GM19351 (cell line): ENCODE measurements around the gene MT1X.

Experiments used
- ATAC-seq: cut with Tn5 transposase; IDR thresholded peaks from one replicate; pipeline ENCODE4 v1.9.1; 2021; ENCODE audit warnings: mild to moderate bottlenecking, moderate library complexity; ENCODE audit not compliant: unreplicated experiment

Gene MT1X

DNA sequence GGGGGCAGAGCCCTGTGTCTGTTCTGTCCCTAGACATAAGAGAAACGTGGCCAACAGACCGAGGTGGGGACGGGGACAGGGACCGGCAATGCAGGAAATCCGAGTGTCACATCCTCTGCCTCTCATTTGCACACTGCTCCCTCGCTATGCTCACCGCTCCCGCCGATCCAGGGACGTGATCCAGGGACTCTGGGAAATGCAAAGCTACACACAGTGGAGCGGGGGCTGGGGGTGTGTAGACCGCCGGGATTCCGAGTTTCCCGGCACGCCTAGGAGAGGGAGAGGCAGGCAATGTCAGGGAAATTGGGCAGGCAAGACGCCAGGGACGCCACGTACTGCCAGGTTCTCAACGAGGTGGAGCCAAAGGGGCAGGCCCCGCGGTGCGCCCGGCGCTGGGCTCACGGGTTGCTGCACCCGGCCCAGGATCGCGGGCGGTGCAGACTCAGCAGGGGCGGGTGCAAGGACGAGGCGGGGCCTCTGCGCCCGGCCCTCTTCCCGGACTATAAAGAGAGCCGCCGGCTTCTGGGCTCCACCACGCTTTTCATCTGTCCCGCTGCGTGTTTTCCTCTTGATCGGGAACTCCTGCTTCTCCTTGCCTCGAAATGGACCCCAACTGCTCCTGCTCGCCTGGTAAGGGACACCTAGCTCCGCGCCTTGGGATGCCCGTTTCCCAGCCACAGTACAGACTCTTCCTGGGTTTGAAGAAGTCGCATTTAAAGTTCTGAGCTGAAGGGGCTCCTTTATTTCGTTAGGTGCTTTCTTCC, at the start of gene MT1X:
TSS of gene MT1X (plus strand) at position 532 of the 764 bp plus-strand sequence. CDS start at position 603, 71 bp downstream.
- ATAC-seq = peak; percentile 99

DNA sequence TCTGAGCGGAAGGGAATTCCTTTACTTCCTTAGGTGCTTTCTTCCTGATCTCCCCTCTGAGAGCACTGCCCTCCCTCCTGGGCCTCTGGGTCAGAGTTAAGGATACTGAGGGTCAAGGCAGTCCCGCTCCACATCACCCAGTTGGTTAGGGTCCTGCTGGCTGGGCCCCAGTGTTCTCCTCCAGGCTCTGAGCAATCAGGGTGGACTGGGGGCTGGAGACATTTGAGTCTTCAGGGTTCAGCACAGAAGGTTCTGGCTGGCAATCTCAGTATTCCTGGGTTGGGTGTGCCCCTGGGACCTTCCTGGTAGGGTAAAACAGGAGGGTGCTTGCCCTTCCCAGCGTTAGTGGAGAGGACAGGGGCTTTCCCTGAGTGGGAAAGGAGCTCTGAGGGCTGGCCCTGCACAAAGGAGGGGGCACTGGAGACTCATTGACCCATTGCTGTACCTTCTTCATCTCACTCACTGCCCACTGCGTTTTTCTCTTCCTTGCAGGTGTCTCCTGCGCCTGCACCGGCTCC, 49.4 kb upstream of the MT1X start:
- ATAC-seq = no peak

DNA sequence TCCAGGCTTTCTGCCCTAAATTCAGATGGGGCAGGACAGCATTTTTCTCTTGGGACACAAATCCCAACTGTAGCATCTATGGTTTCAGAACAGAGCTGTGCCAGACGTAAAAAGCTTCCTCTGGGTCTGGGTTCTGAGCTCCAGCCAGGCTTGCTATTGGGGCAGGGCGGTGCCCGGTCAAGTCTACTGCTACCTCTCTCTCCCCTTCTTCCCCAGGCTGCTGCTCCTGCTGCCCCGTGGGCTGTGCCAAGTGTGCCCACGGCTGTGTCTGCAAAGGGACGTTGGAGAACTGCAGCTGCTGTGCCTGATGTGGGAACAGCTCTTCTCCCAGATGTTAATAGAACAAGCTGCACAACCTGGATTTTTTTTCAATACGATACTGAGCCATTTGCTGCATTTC, 48.7 kb upstream of the MT1X start:
- no peak for ATAC-seq

DNA sequence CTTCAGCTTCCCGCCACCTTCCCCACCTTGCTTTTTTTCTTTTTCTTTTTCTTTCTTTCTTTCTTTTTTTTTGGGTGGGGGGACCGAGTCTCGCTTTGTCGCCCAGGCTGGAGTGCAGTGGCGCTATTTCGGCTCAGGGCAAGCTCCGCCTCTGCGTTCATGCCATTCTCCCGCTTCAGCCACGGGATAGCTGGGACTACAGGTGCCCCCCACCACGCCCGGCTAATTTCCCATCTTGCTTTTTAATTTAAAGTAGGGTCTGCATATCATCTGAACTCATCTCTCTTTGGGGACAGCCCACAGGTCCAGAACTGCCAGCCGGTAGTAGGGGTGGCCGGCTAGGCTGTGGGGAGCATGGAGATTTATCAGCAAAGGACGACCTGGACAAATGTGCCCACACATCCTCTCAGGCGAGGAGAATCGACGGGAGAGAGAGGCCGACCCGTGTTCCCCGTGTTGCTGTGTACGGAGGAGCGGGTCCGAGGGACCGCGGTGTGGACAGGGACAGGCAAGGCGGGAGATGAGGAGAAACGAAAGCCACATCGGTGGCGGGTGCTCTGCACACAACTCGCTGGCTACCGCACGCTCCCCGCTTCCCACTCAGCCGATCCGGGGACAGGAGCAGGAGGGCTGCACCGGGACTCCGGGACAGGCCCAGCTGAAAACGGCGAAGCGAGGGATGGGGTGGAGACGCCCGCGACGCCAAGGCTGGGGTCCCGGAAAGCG, 47.4 kb upstream of the MT1X start:
- ATAC-seq = no peak

DNA sequence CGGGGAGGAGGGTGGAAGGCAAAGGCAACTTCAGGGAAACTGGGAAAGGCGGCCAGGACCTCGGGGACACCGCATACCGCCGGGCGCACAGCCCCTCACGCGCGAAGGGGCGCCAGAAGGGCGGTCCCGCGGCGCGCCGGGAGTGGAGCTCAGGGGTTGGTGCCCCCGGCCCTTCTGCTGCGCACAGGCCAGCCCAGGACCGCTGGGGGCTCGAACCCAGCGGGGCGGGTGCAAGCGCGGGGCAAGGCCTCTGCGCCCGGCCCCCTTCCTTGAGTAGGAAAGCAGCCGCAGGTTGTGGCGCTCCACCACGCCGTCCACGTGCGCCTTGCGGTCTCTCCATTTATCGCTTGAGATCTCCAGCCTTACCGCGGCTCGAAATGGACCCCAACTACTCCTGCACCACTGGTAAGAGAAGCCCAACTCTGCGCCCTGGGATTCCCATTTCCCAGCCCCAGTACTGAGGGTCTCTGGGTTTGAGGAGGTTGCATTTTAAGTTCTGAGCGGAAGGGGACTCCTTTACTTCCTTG, 46.8 kb upstream of the MT1X start:
- ATAC-seq = no peak

DNA sequence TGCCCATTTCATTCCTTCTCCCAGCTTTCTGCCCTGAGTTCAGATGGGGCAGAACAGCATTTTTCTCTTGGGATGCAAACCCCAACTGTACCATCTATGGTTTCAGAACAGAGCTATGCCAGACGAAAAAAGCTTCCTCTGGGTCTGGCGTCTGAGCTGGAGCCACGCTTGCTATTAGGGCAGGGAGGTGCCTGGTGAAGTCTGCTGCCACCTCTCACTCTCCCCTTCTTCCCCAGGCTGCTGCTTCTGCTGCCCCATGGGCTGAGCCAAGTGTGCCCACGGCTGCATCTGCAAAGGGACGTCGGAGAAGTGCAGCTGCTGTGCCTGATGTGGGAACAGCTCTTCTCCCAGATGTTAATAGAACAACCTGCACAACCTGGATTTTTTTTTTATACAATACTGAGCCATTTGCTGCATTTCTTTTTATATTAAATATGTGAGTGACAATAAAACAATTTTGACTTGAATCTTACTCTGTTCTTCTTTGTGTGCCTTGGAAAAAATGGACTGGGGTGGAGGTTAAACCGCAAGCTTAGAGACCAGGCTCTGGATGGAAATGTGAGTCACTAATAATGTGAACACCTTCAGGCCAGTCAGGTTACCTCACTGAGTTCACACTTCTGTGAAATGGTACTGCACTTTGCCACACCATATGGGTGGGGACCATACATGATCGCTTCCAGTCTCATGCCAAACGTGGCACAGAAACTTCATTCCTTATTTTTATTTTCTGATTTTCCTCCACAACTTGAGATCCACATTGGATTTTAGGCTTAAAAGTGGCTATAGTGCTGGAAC, 45.5 kb upstream of the MT1X start:
- ATAC-seq = no peak

DNA sequence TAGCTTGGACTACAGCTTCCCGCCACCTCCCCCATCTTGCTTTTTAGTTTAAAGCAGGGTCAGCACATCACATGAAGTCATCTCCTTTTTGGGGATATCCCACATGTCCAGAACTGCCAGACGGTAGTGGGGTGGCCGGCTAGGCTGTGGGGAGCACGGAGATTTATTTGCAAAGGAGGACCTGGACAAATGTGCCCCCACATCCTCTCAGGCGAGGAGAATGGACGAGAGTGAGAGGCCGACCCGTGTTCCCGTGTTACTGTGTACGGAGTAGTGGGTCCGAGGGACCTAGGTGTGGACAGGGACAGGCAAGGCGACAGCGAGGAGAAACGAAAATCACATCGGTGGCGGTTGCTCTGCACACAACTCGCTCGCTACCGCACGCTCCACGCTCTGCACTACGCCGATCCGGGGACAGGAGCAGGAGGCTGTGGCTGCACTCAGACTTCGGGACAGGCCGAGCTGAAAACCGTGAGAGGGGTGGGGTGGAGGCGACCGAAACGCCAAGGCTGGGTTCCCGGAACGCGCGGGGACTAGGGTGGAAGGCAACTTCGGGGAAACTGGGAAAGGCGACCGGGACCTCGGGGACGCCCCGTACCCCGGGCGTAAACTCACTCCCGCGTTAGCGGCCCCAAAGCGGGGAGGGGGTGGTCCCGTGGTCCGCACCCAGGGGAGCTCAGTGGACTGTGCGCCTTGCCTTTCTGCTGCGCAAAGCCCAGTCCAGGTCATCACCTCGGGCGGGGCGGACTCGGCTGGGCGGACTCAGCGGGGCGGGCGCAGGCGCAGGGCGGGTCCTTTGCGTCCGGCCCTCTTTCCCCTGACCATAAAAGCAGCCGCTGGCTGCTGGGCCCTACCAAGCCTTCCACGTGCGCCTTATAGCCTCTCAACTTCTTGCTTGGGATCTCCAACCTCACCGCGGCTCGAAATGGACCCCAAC, 44.2 kb upstream of the MT1X start, which contains the start of gene MT1A:
TSS of gene MT1A (plus strand) at position 853 of the 937 bp plus-strand sequence. CDS start at position 926, 73 bp downstream.
- no peak for ATAC-seq

DNA sequence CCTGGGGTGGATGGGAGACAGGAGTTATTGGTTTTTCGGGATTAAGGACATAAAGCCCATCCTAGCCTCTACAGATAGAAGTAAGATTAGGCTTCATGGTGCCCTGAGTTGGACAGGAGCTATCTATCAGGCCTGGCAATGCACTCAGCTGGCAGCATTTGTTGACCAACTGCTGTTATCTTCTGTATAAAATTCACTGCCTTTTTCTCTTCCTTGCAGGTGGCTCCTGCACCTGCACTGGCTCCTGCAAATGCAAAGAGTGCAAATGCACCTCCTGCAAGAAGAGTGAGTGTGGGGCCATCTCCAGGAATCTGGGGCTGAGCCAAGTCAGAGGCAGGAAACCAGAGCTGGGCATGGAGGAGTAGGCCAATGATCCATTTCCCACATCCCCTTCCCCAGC, 43.2 kb upstream of the MT1X start:
- no peak for ATAC-seq

DNA sequence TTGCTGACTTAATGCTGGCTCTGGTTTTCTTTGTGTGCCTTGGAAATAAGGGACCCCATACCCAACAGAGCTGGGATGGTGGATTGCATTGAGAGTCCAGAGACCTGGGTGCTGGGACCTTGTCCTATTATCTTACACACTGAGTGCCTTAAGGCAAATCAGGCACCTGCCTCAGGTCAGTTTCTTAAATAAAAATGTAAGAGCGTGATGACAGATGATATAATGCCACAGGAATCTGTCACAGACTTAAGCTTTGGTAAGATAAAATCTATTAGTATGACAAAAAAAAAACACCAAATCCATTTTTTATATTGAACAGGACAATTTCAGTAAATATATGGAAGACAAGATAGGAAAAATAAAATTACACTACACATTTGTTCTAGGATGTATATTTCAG, 42.2 kb upstream of the MT1X start:
- ATAC-seq = no peak

DNA sequence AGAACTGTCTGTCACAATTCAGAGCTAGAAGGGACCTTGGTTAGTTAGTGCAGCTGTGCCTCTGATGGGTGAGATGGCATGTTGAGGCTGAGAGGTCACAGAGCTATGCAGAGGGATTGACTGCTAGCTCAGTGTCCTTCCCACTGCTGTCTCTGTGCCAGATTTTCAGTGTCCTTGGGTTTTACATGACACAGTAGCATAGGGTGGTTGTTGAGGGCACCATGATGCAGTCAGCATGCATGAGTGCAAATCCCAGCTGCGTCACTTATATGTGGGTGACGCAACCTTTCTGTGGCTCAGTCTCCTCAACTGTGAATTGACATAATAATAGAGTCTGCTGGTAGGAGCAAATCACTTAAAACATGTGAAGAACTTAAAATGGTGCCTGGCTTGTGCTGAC, 41.1 kb upstream of the MT1X start:
- ATAC-seq = no peak

DNA sequence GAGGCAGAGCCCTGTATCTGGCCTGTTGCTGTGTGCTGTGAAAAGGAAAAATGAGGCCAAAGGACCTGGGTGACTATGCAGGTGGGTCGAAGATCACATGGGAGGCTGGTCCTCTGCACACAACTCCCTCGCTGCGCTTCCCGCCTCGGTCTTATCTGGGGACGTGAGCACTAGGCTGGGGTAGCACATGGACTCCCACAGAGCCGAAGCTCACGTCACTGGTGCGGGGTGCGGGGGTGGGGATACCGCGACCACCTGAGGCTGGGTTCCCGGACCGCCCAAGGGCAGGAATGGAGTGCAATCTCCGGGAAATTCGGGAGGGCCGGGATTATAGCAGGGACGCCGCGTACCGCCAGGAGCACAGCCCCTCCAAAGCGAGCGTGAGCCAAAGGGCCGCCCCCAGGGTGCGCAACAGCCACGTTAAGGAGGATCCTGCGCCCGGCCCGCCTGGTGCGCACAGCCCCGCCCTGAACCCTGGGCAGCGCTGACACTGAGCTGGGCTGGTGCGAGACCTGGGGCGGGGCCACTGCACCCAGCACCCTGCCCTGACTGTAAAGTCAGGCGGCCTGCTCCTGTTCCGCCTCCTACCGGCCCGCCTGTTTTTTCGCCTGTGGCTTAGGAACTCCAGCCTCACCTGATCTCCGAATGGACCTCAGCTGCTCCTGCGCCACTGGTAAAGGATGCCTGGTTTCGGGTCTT, 39.0 kb upstream of the MT1X start:
- peak; percentile 89 for ATAC-seq

DNA sequence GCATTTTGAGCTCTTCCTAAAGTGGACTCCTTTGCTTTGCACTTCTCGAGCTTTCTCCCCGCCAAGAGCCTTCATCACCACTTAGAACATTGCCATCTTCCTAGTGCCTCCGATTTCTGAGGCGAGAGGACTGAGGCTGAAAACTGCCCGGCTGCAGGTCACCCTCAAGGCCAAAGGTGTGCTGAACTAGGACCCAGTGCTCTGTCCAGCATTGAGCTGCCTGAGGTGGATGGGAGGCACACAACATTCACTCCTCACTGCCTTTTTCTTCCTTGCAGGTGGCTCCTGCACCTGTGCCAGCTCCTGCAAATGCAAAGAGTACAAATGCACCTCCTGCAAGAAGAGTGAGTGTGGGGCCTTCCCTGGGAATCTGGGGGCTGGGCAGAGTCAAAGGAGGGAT, 38.4 kb upstream of the MT1X start:
- no peak for ATAC-seq

DNA sequence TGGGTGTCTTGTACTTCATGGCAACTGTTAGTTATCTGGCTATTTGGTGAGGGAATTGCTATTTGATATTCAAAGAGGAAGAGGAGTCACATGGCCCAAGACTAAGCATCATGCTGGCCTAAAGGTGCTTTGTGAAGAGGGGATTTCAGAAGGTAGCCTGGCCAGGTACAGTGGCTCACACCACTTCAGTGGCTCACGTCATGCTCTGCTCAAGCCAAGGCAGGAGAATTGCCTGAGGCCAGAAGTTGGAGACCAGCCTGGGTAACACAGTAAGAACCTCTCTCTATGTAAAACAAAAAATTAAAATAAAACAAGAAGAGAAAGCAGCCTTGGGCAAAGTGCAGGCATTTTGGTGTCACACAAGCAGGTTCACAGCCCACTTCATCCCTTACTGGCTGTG, 37.0 kb upstream of the MT1X start:
- ATAC-seq = no peak

DNA sequence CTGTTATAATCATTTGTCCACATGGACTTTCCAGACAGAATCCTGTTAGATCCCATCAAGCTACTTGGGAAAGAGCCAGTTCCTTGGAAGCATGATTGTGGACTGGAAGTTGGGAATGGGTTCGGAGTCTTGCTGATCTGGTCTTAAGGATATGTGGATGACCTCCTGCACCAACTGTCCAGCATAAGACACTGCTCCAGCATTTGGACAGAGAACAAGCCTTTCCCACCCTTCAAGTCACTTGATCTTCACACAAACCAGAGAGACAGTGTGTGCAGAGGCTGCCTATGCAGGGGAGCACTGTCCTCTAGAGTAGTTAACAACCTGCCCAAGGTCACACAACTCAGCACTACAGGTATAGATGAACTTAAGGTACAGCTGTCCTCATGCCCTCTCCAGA, 36.4 kb upstream of the MT1X start:
- no peak for ATAC-seq

DNA sequence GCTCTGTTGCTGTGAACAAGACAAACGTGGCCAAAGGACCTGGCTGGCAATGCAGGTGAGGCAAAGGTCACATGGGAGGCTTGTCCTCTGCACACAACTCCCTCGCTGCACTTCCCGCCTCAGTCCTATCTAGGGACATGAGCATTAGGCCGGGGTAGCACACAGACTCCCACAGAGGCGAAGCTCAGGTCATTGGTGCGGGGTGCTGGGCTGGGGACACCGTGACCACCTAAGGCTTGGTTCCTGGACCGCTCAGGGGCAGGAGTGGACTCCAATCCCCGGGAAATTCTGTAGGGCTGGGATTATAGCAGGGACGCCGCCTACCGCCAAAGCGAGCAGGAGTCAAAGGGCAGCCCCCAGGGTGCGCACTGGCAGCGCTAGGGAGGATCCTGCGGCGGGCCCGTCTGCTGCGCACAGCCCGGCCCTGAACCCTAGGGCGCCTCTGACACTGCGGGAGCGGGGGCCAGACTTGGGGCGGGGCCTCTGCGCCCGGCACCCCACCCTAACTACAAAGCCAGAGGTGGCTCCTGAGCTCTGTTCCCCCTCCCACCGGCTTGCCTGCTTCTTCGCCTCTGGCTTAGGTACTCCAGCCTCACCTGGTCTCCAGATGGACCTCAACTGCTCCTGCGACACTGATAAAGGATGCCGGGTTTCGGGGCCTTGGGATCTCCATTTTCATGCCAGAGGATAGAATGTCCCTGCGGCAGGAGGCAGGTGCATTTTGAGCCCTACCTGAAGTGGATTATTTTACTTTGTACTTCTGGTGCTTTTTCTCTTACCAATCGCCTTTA, 34.4 kb upstream of the MT1X start:
- ATAC-seq = no peak

DNA sequence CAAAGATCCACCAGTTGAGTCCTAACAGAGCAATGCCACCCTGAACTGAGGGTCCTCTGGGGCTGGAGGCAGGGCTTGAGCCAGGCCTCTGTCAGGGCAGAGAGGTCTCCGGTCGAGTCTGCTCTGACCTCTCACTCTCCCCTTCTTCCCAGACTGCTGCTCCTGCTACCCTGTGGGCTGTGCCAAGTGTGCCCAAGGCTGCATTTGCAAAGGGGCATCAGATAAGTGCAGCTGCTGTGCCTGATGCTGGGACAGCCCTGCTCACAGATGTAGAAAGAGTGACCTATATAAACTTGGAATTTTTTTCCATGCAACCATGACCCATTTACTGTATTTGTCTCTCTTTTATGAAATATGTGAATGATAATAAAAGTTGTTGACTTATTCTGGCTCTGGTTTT, 33.0 kb upstream of the MT1X start:
- no peak for ATAC-seq

DNA sequence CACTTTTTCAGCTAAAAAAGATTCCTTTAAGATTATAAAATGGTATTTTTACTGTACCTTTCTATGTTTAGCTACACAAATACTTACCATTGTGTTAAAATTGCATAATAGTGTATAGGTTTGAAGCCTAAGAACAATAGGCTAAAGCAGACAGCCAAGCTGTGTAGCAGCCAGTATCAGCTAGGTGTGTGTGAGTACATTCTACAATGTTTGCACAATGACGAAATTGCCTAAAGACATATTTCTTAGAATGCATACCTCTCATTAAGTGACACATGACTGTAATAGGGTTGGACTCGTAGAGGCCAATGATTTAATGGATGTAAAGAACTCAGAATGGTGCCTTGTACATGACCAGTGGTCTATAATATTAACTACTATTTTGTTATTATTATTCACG, 32.5 kb upstream of the MT1X start:
- ATAC-seq = no peak

DNA sequence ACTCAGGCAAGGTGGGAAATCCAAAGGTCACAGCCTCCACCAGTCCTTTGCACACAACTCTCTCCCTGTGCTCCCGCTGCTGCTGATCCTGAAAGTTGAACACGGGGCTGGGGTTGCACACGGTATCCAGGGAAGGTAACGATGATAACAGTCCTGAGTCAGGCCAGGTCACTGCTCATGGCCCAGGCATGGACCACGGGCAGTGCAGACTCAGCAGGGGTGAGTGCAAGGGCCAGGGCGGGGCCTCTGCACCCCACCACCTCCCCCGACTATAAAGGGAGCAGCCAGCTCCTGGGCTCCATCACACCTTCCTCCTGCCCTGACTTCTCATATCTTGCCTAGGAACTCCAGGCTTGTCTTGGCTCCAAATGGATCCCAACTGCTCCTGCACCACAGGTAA, 30.7 kb upstream of the MT1X start, which contains the start of gene MT1B:
TSS of gene MT1B (plus strand) at position 301 of the 400 bp plus-strand sequence. CDS start at position 369, 68 bp downstream.
- ATAC-seq = no peak
